Astrocyte (in vitro differentiated cells and primary cell): Measurements from ENCODE around the gene RASGRF2. TPM values are rescaled to one million over a fixed set of nuclear protein-coding genes. Genes with fewer than 3 reads are reported as not detected.

Experiments used
- DNase-seq: peaks from one replicate; pipeline ENCODE4 v3.0.0-alpha.2; 2010; ENCODE audit warnings: low read depth
- FAIRE-seq: peaks from 2 replicates; lab custom pipeline; 2011; peaks lifted over from hg19 to GRCh38; lab: Jason Lieb, UNC
- H2AFZ ChIP-seq: 2 replicates; pipeline ENCODE4 v1.6.0; 2012; ENCODE audit warnings: low read depth, low read length, inconsistent platforms
- H3K27ac ChIP-seq: 2 replicates; pipeline ENCODE4 v1.5.1; 2011; ENCODE audit warnings: low read depth, low read length, inconsistent platforms
- H3K27me3 ChIP-seq: 2 replicates; pipeline ENCODE4 v1.6.0; 2011; ENCODE audit warnings: low read length, inconsistent platforms; ENCODE audit not compliant: insufficient read depth
- H3K36me3 ChIP-seq: 2 replicates; pipeline ENCODE4 v1.5.1; 2011; ENCODE audit warnings: low read length, inconsistent platforms; ENCODE audit not compliant: insufficient read depth
- H3K4me1 ChIP-seq: 2 replicates; pipeline ENCODE4 v1.5.1; 2011; ENCODE audit warnings: low read length, inconsistent platforms; ENCODE audit not compliant: insufficient read depth
- H3K4me2 ChIP-seq: 2 replicates; pipeline ENCODE4 v1.6.0; 2012; ENCODE audit warnings: low read length, inconsistent platforms
- H3K4me3 ChIP-seq: 2 replicates; pipeline ENCODE4 v1.5.1; 2011; ENCODE audit warnings: low read depth, mild to moderate bottlenecking, low read length, inconsistent platforms; ENCODE audit not compliant: insufficient read depth
- H3K79me2 ChIP-seq: 2 replicates; pipeline ENCODE4 v1.6.0; 2012; ENCODE audit warnings: mild to moderate bottlenecking, low read length, inconsistent platforms; ENCODE audit not compliant: insufficient read depth
- H3K9ac ChIP-seq: 2 replicates; pipeline ENCODE4 v1.6.0; 2012; ENCODE audit warnings: mild to moderate bottlenecking, low read length, inconsistent platforms
- H3K9me3 ChIP-seq: 2 replicates; pipeline ENCODE4 v1.5.1; 2012; ENCODE audit warnings: low read depth, mild to moderate bottlenecking, low read length, inconsistent platforms; ENCODE audit not compliant: insufficient read depth
- H4K20me1 ChIP-seq: 2 replicates; pipeline ENCODE4 v1.6.0; 2012; ENCODE audit warnings: low read length, inconsistent platforms; ENCODE audit not compliant: insufficient read depth
- H3K27ac Mint-ChIP-seq: one replicate; pipeline ENCODE4 v1.8.0; 2021; ENCODE audit warnings: mild to moderate bottlenecking, mixed read lengths; ENCODE audit not compliant: unreplicated experiment
- H3K27me3 Mint-ChIP-seq: one replicate; pipeline ENCODE4 v1.8.0; 2021; ENCODE audit warnings: low read depth, mixed read lengths; ENCODE audit not compliant: unreplicated experiment
- H3K36me3 Mint-ChIP-seq: one replicate; pipeline ENCODE4 v1.8.0; 2021; ENCODE audit warnings: low read depth, mixed read lengths; ENCODE audit not compliant: unreplicated experiment
- H3K4me1 Mint-ChIP-seq: one replicate; pipeline ENCODE4 v1.8.0; 2021; ENCODE audit warnings: low read depth, mixed read lengths; ENCODE audit not compliant: unreplicated experiment
- H3K4me3 Mint-ChIP-seq: one replicate; pipeline ENCODE4 v1.8.0; 2021; ENCODE audit warnings: mild to moderate bottlenecking, moderate library complexity, mixed read lengths; ENCODE audit not compliant: unreplicated experiment
- H3K9me3 Mint-ChIP-seq: one replicate; pipeline ENCODE4 v1.8.0; 2021; ENCODE audit warnings: mild to moderate bottlenecking, mixed read lengths; ENCODE audit not compliant: unreplicated experiment
- CTCF ChIP-seq: IDR thresholded peaks from 2 replicates; pipeline ENCODE4 v1.5.1; 2011; ENCODE audit warnings: low read depth, mild to moderate bottlenecking, inconsistent platforms, low read length, moderate library complexity; ENCODE audit not compliant: insufficient read depth
- EZH2 ChIP-seq: IDR thresholded peaks from 2 replicates; pipeline ENCODE4 v1.6.1; 2012; ENCODE audit warnings: mild to moderate bottlenecking, low read length, inconsistent platforms; ENCODE audit not compliant: insufficient read depth
- total RNA-seq: library from RNA; stranded (reverse); gene quantifications from 2 replicates; pipeline ENCODE4 v1.2.1, GENCODE V29; 2021

The RASGRF2 gene
- total RNA-seq, 1 donor from 2014 or later = 8.0 TPM

GRCh38 chr5:80951366-80951765 is 8.8 kb upstream of the RASGRF2 start:
- no peaks in the 10 kb centered on the region for H3K36me3 ChIP-seq
- FAIRE-seq (no peak), DNase-seq (no peak)
- no peak overlapping the region for H3K27ac Mint-ChIP-seq
- no peaks in the 10 kb centered on the region for H3K27me3 ChIP-seq
- no peaks in the 10 kb centered on the region for H3K9me3 ChIP-seq
- no peak overlapping the region for H3K4me3 ChIP-seq
- H3K4me1 Mint-ChIP-seq = peaks cover 2% of the 10 kb centered on the region
- H3K4me3 Mint-ChIP-seq = no peak overlapping the region
- no peaks in the 10 kb centered on the region for H3K36me3 Mint-ChIP-seq
- H2AFZ ChIP-seq = no peak overlapping the region
- no peaks in the 10 kb centered on the region for H3K79me2 ChIP-seq
- no peak for TF ChIP-seq EZH2
- no peak for TF ChIP-seq CTCF
- no peaks in the 10 kb centered on the region for H3K4me1 ChIP-seq
- H4K20me1 ChIP-seq = no peaks in the 10 kb centered on the region
- H3K4me2 ChIP-seq = no peak overlapping the region
- H3K9ac ChIP-seq = no peak overlapping the region
- H3K9me3 Mint-ChIP-seq = peaks cover 3% of the 10 kb centered on the region
- H3K27me3 Mint-ChIP-seq = no peaks in the 10 kb centered on the region
- H3K27ac ChIP-seq = no peak overlapping the region

GRCh38 chr5:80953587-80953986 is 6.6 kb upstream of the RASGRF2 start:
- DNase-seq (no peak), FAIRE-seq (no peak)
- no peaks in the 10 kb centered on the region for H3K9me3 Mint-ChIP-seq

More at GRCh38 chr5:80953587-80953986, 6.6 kb upstream of the RASGRF2 start:
- Mint-ChIP-seq H3K27ac (no peak overlapping the region), H3K36me3 (no peaks in the 10 kb centered on the region), H3K4me3 (no peak overlapping the region), H3K4me1 (peaks cover 7% of the 10 kb centered on the region), H3K27me3 (no peaks in the 10 kb centered on the region)
- H3K9ac ChIP-seq = no peak overlapping the region
- H3K4me3 ChIP-seq = no peak overlapping the region
- H3K9me3 ChIP-seq = no peaks in the 10 kb centered on the region
- no peaks in the 10 kb centered on the region for H4K20me1 ChIP-seq
- H3K27me3 ChIP-seq = no peaks in the 10 kb centered on the region
- no peak overlapping the region for H3K4me2 ChIP-seq
- no peak for TF ChIP-seq CTCF
- TF ChIP-seq EZH2 = no peak
- H3K4me1 ChIP-seq = peaks cover 5% of the 10 kb centered on the region
- no peak overlapping the region for H3K27ac ChIP-seq
- no peaks in the 10 kb centered on the region for H3K79me2 ChIP-seq
- no peak overlapping the region for H2AFZ ChIP-seq
- no peaks in the 10 kb centered on the region for H3K36me3 ChIP-seq
